B cell (primary cell): Measurements from ENCODE around the gene SLCO3A1. TPM values are rescaled to one million over a fixed set of nuclear protein-coding genes. Genes with fewer than 3 reads are reported as not detected.

Source experiments
- ATAC-seq: fragments of 200-7000 bp; cut with Tn5 transposase; one replicate; pipeline ENCODE4 v1.10.0; 2021; ENCODE audit warnings: low read depth, mild to moderate bottlenecking, moderate number of reproducible peaks, moderate library complexity
- CTCF ChIA-PET: fragments of 350-600 bp; sonication (Branson Sonifier 250); formaldehyde crosslinking; loops from one replicate; lab custom pipeline; 2021; ENCODE audit warnings: antibody characterized with exemption, inconsistent platforms; lab: Charles Lee
- POLR2A ChIA-PET: fragments of 350-600 bp; sonication (Branson Sonifier 250); formaldehyde crosslinking; loops from one replicate; lab custom pipeline; 2021; ENCODE audit warnings: antibody characterized with exemption; lab: Charles Lee
- DNase-seq: peaks from one replicate; pipeline ENCODE4 v3.0.0; 2013
- H2AFZ ChIP-seq: 2 replicates; pipeline ENCODE4 v1.6.1; 2012; ENCODE audit warnings: mild to moderate bottlenecking, low read depth, low read length; ENCODE audit not compliant: insufficient read depth, poor library complexity, severe bottlenecking
- H3K27ac ChIP-seq, 2 donors: 1 replicate in 1 of 2; 2 replicates in 1 of 2; pipeline ENCODE4 v1.5.1; 2012 to 2013; ENCODE audit warnings: low read length in 2 of 2, mild to moderate bottlenecking in 2 of 2, moderate library complexity in 1 of 2
- H3K27me3 ChIP-seq, 4 experiments: fragments of 200-600 bp in 1 of 4; sonication (generic) in 1 of 4; replicated peaks in 1 of 4; 1 replicate in 2 of 4; 2 replicates in 2 of 4; pipeline versions ENCODE4 v1.6.1 to v1.7.0; 2013 to 2016; ENCODE audit warnings: low read length in 3 of 4, mild to moderate bottlenecking in 2 of 4, mixed read lengths in 1 of 4, moderate library complexity in 1 of 4; ENCODE audit not compliant: insufficient read depth in 4 of 4, control insufficient read depth in 3 of 4; ENCODE audit errors: control extremely low read depth in 1 of 4
- H3K36me3 ChIP-seq, 2 experiments: replicated peaks in 1 of 2; 1 replicate in 1 of 2; 2 replicates in 1 of 2; pipeline versions ENCODE4 v1.6.1 to v1.7.1; 2013; ENCODE audit warnings: low read length in 1 of 2; ENCODE audit not compliant: insufficient read depth in 2 of 2, control insufficient read depth in 1 of 2; ENCODE audit errors: control extremely low read depth in 1 of 2, extremely low read depth in 1 of 2
- H3K4me1 ChIP-seq, 2 donors: fragments of 200-600 bp in 1 of 2; sonication (generic) in 1 of 2; 1 replicate in 1 of 2; 2 replicates in 1 of 2; pipeline versions ENCODE4 v1.5.1 to v1.6.1; 2013 to 2017; ENCODE audit warnings: low read length in 2 of 2; ENCODE audit not compliant: control insufficient read depth in 2 of 2, insufficient read depth in 2 of 2
- H3K4me2 ChIP-seq: replicated peaks from 2 replicates; pipeline ENCODE3; 2012; ENCODE audit warnings: mild to moderate bottlenecking, low read depth, low read length; ENCODE audit not compliant: poor library complexity, severe bottlenecking
- H3K4me3 ChIP-seq, 5 experiments: fragments of 200-600 bp in 1 of 5; sonication (generic) in 1 of 5; 1 replicate in 3 of 5; 2 replicates in 2 of 5; pipeline versions ENCODE4 v1.5.1 to v1.7.0; 2011 to 2016; ENCODE audit warnings: low read length in 4 of 5, mild to moderate bottlenecking in 4 of 5, low read depth in 2 of 5, control low read depth in 1 of 5, moderate library complexity in 1 of 5; ENCODE audit not compliant: insufficient read depth in 1 of 5; ENCODE audit errors: control extremely low read depth in 1 of 5, extremely low read depth in 1 of 5
- H3K79me2 ChIP-seq: fragments of 200-600 bp; sonication (generic); one replicate; pipeline ENCODE4 v1.6.0; 2016; ENCODE audit warnings: low read length; ENCODE audit not compliant: control insufficient read depth, insufficient read depth
- H3K9ac ChIP-seq: fragments of 200-600 bp; sonication (generic); 2 replicates; pipeline ENCODE4 v1.6.1; 2017; ENCODE audit warnings: mild to moderate bottlenecking, low read length, moderate library complexity
- H3K9me3 ChIP-seq, 3 donors: one replicate each; pipeline versions ENCODE4 v1.6.1 to v1.7.1; 2013; ENCODE audit warnings: low read length in 2 of 3; ENCODE audit not compliant: control insufficient read depth in 2 of 3, insufficient read depth in 1 of 3; ENCODE audit errors: control extremely low read depth in 1 of 3
- H4K20me1 ChIP-seq: 2 replicates; pipeline ENCODE4 v1.6.0; 2012; ENCODE audit warnings: mild to moderate bottlenecking, low read length; ENCODE audit not compliant: insufficient read depth, control insufficient read depth, poor library complexity, severe bottlenecking
- H3K27ac Mint-ChIP-seq: one replicate; pipeline ENCODE4 v1.8.0; 2021; ENCODE audit warnings: mixed read lengths
- H3K27me3 Mint-ChIP-seq: one replicate; pipeline ENCODE4 v1.8.0; 2021; ENCODE audit warnings: mixed read lengths
- H3K4me1 Mint-ChIP-seq: one replicate; pipeline ENCODE4 v1.8.0; 2021; ENCODE audit warnings: mixed read lengths
- H3K4me3 Mint-ChIP-seq: one replicate; pipeline ENCODE4 v1.8.0; 2021; ENCODE audit warnings: mixed read lengths
- H3K9me3 Mint-ChIP-seq: one replicate; pipeline ENCODE4 v1.8.0; 2022; ENCODE audit warnings: mixed read lengths; ENCODE audit not compliant: insufficient read depth
- EZH2 ChIP-seq: IDR thresholded peaks from 2 replicates; pipeline ENCODE4 v1.6.1; 2012; ENCODE audit warnings: borderline replicate concordance, low read depth, mild to moderate bottlenecking, moderate library complexity, low read length; ENCODE audit not compliant: insufficient read depth, poor library complexity, severe bottlenecking
- WGBS: methylation state at CpG from one replicate; pipeline ENCODE4 v1.1.5; 2013; ENCODE audit warnings: missing lambda C conversion rate; ENCODE audit not compliant: insufficient coverage; 5-methylcytosine and 5-hydroxymethylcytosine counted together
- intact Hi-C: fragments of 100-400 bp; cut with micrococcal nuclease; formaldehyde crosslinking; loops from one replicate; pipeline ENCODE4 v1.10.0; 2022
- polyA plus RNA-seq: library from polyadenylated mRNA; depleted of rRNA; stranded (reverse); fragments of >200 nt; gene quantifications from 2 replicates; pipeline ENCODE4 v1.2.3, GENCODE V29; 2012
- total RNA-seq, 2 donors: library from RNA; stranded (reverse); fragments of 120-200 nt in 1 of 2; gene quantifications; 1 replicate in 1 of 2; 2 replicates in 1 of 2; pipeline versions ENCODE4 v1.2.3 to v1.2.4, GENCODE V29; 2013 to 2022
- TF ChIP-seq, protein P1 (sequence below): fragments of 200-600 bp; IDR thresholded peaks from one replicate; pipeline ENCODE4 v1.8.0; 2022; ENCODE audit warnings: antibody characterized with exemption, mild to moderate bottlenecking

SLCO3A1 gene
- total and polyA plus RNA-seq, 2 donors (not counting 1 experiment from before 2014, with no cell fraction given): 0.99 to 2.3 TPM

DNA sequence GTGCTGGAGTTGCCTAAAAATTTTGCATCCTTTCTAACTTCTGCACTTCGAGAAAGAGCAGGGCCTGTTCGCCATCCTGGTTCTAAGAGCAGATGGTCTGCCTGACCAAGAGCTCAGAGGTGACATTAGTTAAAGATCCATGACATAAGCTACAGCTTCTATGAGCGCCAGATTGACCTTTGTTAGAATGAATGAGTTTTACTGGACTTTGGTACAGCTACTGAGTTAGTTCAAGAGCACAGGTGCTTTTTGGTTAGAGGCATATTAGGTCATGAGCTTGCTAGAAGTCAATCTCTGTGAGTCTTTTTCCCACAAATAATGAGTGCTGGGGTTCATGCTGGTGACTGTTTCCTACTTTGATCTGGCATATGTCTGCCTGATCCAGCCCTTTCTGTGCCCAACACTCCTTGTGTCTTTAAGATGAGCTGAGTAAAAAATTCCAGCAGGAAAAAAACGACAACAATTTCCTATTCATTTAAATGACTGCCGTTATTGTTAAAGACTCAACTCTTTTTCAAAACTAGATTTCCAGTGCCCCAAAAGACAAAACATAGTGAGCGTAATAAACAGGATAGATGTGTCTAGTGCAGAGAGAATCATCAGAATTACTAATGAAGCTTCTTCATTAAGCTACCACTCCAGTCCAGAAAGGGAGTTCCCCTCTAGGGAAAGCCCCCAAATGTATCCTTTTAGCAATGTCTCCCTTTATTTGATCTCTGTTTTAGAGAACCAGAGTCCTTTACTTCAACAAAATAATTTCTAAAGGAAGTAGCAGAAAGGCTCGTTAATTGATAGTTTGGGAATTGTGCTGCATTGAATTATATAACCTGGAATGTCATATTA, 152.9 kb downstream of the SLCO3A1 start:
- H3K27me3 ChIP-seq: no peaks in the 10 kb centered on the region
- WGBS: 95% methylated on average over 3 of the region's 7 CpGs
- no peak overlapping the region for H3K27ac Mint-ChIP-seq
- intact Hi-C loops: no loop called here
- no peak overlapping the region for H2AFZ ChIP-seq
- H3K27ac ChIP-seq: no peak overlapping the region
- POLR2A ChIA-PET: no interaction called here
- peaks cover 4% of the 10 kb centered on the region for H3K4me1 Mint-ChIP-seq
- DNase-seq (no peak), ATAC-seq (no peak)
- CTCF ChIA-PET: no interaction called here
- TF ChIP-seq, protein P1, sequence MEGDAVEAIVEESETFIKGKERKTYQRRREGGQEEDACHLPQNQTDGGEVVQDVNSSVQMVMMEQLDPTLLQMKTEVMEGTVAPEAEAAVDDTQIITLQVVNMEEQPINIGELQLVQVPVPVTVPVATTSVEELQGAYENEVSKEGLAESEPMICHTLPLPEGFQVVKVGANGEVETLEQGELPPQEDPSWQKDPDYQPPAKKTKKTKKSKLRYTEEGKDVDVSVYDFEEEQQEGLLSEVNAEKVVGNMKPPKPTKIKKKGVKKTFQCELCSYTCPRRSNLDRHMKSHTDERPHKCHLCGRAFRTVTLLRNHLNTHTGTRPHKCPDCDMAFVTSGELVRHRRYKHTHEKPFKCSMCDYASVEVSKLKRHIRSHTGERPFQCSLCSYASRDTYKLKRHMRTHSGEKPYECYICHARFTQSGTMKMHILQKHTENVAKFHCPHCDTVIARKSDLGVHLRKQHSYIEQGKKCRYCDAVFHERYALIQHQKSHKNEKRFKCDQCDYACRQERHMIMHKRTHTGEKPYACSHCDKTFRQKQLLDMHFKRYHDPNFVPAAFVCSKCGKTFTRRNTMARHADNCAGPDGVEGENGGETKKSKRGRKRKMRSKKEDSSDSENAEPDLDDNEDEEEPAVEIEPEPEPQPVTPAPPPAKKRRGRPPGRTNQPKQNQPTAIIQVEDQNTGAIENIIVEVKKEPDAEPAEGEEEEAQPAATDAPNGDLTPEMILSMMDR: no peak
- TF ChIP-seq EZH2: no peak
- H3K9me3 Mint-ChIP-seq: no peaks in the 10 kb centered on the region
- H4K20me1 ChIP-seq: no peaks in the 10 kb centered on the region
- H3K36me3 ChIP-seq: no peaks in the 10 kb centered on the region
- no peaks in the 10 kb centered on the region for H3K9me3 ChIP-seq
- H3K4me3 ChIP-seq: no peak overlapping the region
- no peaks in the 10 kb centered on the region for H3K27me3 Mint-ChIP-seq
- no peaks in the 10 kb centered on the region for H3K4me1 ChIP-seq
- no peak overlapping the region for H3K4me3 Mint-ChIP-seq
- no peak overlapping the region for H3K9ac ChIP-seq
- H3K79me2 ChIP-seq: no peaks in the 10 kb centered on the region
- no peak overlapping the region for H3K4me2 ChIP-seq

DNA sequence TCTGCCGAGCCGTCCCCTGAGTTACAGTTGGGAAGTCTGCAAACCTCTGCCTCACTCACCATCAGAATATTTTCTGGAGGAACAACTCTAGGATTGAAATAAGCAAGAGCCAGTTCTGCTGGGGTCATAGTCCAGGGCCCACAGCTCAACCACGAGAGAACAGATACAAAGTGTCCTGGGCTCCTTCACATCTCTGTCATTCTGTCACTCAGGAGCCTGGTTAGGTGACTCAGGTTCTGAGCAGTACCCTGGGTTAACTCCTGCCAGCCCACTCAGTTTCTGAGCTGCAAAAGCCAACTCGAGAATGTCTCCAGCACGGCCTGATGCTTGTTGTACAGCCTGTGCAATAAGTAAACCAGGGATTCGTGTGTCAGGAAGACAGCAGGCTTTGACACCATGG, 155.7 kb downstream of the SLCO3A1 start:
- Mint-ChIP-seq H3K4me1 (peaks cover 4% of the 10 kb centered on the region), H3K4me3 (no peak overlapping the region), H3K27me3 (no peaks in the 10 kb centered on the region), H3K27ac (no peak overlapping the region), H3K9me3 (no peaks in the 10 kb centered on the region)
- DNase-seq (no peak), ATAC-seq (no peak)
- no peak overlapping the region for H3K4me2 ChIP-seq
- no peaks in the 10 kb centered on the region for H3K79me2 ChIP-seq
- H3K4me3 ChIP-seq: no peak overlapping the region
- intact Hi-C loops: no loop called here
- H3K4me1 ChIP-seq: no peaks in the 10 kb centered on the region
- H3K27me3 ChIP-seq: peaks cover 0 to 2% (median 0%) of the 10 kb centered on the region in 4 experiments
- POLR2A ChIA-PET: no interaction called here
- H3K9ac ChIP-seq: no peak overlapping the region
- 89% methylated on average over 6 of the region's 6 CpGs for WGBS
- H4K20me1 ChIP-seq: no peaks in the 10 kb centered on the region
- H3K27ac ChIP-seq: no peak overlapping the region
- no peak overlapping the region for H2AFZ ChIP-seq
- H3K36me3 ChIP-seq: no peaks in the 10 kb centered on the region
- TF ChIP-seq, protein P1: no peak
- TF ChIP-seq EZH2: no peak
- H3K9me3 ChIP-seq: no peaks in the 10 kb centered on the region
- CTCF ChIA-PET: interaction anchor here (1.0 kb wide), 1 partner anchor 14 kb away, joined by 3 read pairs; no protein-coding TSS in a partner anchor
